ENCODE data around the gene TMEM178B.

The TMEM178B gene

DNA sequence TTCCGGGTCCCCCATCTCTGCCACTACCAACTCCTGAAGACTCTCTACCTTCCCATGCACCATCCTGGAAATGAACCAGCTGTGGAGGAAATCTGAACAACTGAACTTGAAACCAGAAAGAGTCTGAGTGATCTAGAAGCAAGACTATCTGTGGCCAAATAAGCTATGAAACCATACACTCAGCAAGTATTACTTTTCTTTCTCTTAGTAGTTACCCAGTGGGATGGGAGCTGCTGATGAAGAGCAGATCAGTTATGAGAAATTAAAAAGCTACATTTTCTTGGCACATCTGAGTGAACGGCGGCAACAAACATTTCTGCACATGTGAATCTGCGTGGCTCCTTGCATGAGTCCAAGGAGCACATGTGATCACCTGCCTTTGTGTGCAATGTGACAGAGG is 445.8 kb downstream of the TMEM178B start:
- no peak for DNase-seq (ENCODE audit: low spot score)

GRCh38 chr7:141522657-141523342 is 448.9 kb downstream of the TMEM178B start:
- no peak for DNase-seq (ENCODE audit: low spot score)

- no peak for DNase-seq (ENCODE audit: low spot score)
These were observed 452.2 kb downstream of the TMEM178B start for GRCh38 chr7:141525973-141526514.

DNA sequence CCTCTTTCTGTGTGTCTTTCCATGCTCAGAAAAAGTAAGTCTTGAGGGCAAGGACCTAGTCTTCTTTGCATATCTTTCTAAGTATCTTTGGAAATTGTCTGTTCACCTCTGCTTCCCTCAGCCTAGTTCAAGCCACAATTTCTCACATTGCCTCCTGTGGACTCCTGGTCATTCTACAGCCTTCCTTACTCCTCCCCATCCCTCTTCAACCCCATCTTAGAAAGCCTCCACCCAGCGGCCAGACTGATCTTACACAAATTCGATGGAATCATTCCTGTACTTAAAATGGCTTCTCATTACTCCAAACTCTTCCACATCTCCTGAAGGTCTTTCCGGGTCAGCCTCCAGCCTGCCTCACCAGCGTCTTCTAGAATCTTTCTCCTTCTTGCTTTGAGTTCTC is 453.2 kb downstream of the TMEM178B start:
- DNase-seq (ENCODE audit: low spot score) = no peak

DNA sequence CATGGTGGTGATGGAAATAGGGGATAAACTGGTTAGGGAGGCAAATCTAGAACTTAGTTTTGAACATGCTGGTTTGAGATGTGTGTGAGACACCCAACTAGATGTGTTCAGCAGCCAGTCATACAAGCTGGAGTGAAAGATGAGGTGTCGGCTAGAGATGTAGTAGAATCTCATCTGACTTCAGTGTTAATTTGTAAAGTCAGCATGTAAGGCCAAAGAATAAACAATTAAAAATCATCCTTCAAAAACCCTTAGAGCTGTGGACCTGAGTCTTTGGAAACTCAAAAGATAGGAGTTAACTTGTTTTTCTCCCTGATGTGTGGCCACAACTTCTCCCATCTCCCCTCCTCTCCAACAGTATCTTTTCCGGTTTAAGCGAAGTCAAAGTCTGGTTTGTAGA is 454.5 kb downstream of the TMEM178B start:
- DNase-seq (ENCODE audit: low spot score) = no peak

Small RNAs within 50 kb of the gene (small RNA-seq; reads per million reads assigned to genes)
- gene AC006362.1 (0 to 0.04 reads per million in 2 experiments), gene RNU4-74P (0 reads per million in 2 experiments)
